B cell (primary cell): ENCODE measurements around the gene SLC2A9.

Experiments used
- CTCF ChIP-seq: fragments of 200-600 bp; IDR thresholded peaks from one replicate; pipeline ENCODE4 v1.8.0; 2022; ENCODE audit warnings: antibody characterized with exemption, mild to moderate bottlenecking
- EZH2 ChIP-seq: IDR thresholded peaks from 2 replicates; pipeline ENCODE4 v1.6.1; 2012; ENCODE audit warnings: borderline replicate concordance, low read depth, mild to moderate bottlenecking, moderate library complexity, low read length; ENCODE audit not compliant: insufficient read depth, poor library complexity, severe bottlenecking

DNA sequence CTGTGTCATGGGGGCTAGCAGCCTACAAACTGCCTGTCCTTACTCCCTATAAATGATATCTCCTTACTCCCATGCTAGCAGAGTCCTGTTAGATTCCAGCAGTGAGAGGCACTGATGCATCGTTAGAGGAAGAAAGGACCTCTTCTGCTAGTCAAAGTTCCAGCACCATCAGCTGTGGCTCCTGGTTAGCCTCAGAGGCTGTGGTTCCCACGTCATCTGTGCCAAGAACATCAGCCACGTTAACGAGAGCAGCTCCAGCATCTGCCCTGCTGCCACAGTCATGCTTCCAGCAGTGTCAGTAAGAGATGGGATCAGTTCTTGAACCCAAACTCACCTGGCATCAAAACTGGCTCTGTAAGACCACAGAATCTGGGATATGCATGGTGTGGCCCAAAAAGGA, 88.5 kb downstream of the SLC2A9 start:
- TF ChIP-seq CTCF, result no peak
- TF ChIP-seq EZH2, result no peak
